ENCODE data around the gene GSDME. TPM values are rescaled to one million over a fixed set of nuclear protein-coding genes. Genes with fewer than 3 reads are reported as not detected.

The GSDME gene
- total RNA-seq, 2 experiments from 2014 or later: 5.4 to 5.9 TPM

DNA sequence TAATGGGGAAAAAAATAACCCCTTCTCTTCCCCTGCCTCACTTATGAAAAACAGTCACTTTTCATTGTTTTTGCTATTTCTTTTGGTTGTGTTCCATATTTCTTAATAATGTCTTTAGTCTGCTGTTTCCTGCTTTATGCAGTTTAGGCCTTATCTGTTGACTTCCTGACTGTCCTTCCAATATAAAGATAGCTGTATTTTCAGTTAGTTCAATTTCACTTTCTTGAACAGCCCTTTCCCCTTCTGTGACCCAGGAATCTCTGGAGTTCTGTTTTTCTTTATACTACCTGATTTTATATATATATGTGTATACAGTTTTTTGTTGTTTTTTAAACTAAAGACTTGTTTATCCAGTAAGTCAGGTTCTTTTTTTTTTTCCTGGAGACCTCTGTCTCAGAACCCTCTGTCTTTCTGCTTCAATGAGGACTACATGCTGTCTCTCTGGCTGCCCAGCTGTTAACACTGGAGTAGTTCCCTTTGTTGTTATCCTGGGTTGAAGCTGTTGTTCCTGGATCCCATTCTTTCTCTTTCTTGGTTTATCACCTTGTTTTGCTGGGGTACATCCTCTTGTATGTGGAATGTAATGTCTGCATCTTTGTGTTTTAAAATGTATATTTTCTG, 87.2 kb downstream of the GSDME start:
- POLR2A ChIA-PET: interaction anchor here (0.7 kb wide), 1 partner anchor 308 kb away, joined by 3 read pairs; no protein-coding TSS in a partner anchor
- CTCF ChIA-PET: no interaction called here

DNA sequence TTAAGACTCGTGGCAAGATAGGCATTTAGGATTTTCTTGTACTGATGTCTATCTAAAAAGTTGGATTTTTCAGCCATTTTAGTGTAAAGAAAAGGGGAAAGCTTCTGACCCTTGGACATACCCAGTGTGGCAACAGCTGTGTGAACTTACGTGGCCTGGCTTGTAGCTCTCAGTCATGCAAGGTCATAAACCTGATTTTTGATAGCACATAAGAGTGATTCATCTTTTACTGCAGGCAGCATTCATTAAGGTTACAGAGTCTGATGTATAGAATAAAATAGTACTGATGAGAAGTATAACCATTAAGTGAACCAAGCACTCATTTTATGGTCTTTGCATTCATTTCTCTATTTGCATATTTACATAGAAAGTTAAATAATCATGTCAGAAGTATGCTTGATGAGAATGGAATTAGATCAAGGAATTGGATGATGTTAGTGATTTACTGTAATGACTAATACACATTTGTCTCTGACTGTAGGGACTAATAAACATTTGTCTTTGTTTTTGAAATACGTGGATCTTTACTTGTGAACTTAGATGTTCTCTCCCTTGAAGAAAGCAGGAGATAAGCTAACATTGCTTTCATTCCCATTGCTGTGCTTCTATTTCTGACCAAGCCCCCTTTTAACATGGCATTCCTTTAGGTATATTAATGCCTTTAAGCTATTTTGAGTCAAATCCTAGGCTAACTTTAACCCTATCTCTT, 88.2 kb downstream of the GSDME start:
- ChIA-PET CTCF (no interaction called here), POLR2A (no interaction called here)

DNA sequence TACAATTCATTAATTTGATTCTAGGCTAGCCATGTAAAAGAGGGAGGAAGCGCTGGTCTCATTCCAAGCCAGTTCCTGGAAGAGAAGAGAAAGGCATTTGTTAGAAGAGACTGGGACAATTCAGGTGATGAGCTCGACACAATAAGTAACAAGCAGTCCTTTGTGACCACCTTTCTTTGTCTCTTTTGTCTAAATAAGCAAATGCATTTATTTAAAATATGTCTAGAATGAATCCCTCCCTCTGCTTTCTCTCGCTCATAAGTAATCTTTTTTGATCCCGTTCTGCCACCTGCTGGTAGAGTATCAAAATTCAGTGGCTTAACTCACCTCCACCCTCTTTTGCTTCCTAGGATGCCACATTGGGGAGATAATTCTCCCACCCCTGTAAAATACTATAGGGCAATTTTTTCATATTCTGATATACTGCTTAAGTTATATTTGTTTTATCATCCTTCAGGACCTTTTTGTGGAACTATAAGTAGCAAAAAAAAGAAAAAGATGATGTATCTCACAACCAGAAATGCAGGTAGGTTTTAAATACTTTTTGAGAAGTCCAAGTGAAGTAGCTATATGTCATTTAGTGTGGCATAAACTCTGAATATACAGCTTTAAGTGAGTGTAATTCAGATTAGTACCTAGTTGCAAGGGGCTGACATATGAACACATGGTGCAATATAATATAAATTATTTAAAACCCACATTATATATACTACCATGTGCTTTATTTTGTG, 91.5 kb downstream of the GSDME start:
- CTCF ChIA-PET: interaction anchor here (0.6 to 1.7 kb wide), 4 partner anchors 10 to 1151 kb away, joined by 3 to 5 read pairs (median 4); no protein-coding TSS in a partner anchor
- POLR2A ChIA-PET: no interaction called here

GRCh38 chr7:24660546-24660945, 96.7 kb downstream of the GSDME start:
- ChIA-PET CTCF (no interaction called here), POLR2A (no interaction called here)

GRCh38 chr7:24659505-24659904, 97.8 kb downstream of the GSDME start:
- POLR2A ChIA-PET: no interaction called here
- CTCF ChIA-PET: no interaction called here

GRCh38 chr7:24657980-24658379, 99.3 kb downstream of the GSDME start:
- ChIA-PET POLR2A (no interaction called here), CTCF (no interaction called here)

DNA sequence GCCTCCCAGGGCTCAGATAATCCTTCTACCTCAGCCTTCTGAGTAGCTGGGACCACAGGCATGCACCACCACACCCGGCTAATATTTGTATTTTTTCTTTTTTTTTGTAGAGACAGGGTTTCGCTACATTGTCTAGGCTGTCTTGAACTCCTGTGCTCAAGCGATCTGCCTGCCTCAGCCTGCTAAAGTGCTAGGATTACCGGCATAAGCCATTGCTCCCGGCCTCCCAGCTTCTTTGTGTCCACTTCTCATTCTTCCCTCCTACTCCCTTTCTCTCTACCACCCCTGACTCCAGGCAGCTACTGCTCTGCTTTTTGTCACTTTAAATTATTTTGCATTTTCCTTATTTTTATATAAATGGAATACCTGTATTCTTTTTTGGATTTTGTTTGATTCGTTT, 100.7 kb downstream of the GSDME start:
- CTCF ChIA-PET: interaction anchor here (1.3 kb wide), 1 partner anchor 10 kb away, joined by 5 read pairs; no protein-coding TSS in a partner anchor
- POLR2A ChIA-PET: no interaction called here

DNA sequence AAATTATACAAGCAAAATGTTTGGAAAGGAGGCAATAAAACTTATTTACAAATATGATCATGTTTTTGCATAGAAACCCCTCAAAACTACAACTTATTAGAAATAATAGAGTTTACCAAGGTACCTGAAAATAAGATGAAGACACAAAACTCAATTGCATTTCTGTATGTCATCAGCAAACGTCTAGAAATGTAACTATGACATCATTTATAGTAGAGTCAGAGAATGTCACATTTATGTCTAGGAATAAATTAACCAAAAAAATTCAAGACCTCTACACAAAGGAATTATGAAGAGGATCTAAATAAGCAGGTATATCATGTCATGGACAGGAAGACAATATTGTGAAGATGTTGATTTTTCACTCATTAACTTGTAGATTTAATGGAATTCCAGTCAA, 103.0 kb downstream of the GSDME start:
- POLR2A ChIA-PET: interaction anchor here (0.6 kb wide), 1 partner anchor 387 kb away, joined by 4 read pairs; no protein-coding TSS in a partner anchor
- CTCF ChIA-PET: no interaction called here

DNA sequence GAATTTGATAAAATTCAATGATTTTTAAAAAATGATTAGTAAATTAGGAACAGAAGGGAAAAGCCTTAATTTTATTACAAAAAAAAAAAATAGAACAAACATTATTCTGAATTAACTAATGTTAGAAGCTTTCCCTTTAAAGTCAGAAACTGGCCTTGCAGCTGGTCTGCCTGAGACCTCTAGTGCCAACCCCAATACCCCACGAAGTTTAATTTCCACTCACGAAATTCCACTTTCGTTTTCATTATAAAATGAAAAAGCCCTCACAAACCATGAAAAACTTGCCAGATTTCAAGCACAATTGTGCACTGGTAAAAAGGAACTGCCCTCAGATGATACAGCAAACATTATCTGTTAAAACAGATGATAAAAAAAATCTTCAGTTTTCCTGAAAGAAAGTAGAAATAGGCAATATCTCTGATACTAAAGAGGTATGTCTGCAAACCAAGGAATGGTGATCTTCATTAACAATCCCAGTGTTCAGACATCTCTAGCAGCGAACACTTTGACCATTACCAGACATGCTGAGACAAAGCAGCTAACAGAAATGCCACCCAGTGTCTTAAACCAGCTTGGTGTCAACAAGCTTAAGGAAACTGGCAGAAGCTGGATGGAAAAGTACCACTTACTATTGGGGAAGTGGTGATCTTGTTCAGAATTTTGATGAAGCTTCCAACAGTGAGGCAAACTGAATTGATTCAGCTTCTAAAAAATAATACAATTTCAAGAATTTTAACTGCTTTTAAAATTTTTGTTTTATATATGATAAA, 103.8 kb downstream of the GSDME start:
- ChIA-PET CTCF (no interaction called here), POLR2A (interaction anchor here (0.6 kb wide), 1 partner anchor 387 kb away, joined by 4 read pairs; no protein-coding TSS in a partner anchor)

- ChIA-PET CTCF (no interaction called here), POLR2A (no interaction called here)
These were observed 104.9 kb downstream of the GSDME start for GRCh38 chr7:24652251-24652939.

Other genes starting within 250 kb of the GSDME start
- 10 to 100 TPM; 31.1 to 39.5 TPM for gene PALS2, start 184.0 kb downstream of the GSDME start, total RNA-seq
- gene OSBPL3, start 222.7 kb upstream of the GSDME start, total RNA-seq: 10 to 100 TPM; 74.0 to 74.3 TPM

Measured in activated CD8-positive, alpha-beta memory T cell treated with anti-CD3 and anti-CD28 coated beads for 36 hours (primary cell).